Inferior parietal cortex (tissue), 1 donor: Measurements from ENCODE around the gene CCDC88B.
A peak's percentile ranks its signal among the peaks of the same experiment; 100 is the strongest.

ENCODE experiments used
- DNase-seq: peaks from one replicate; pipeline ENCODE4 v3.0.0-alpha.2; 2016; ENCODE audit errors: extremely low spot score

The CCDC88B gene

DNA sequence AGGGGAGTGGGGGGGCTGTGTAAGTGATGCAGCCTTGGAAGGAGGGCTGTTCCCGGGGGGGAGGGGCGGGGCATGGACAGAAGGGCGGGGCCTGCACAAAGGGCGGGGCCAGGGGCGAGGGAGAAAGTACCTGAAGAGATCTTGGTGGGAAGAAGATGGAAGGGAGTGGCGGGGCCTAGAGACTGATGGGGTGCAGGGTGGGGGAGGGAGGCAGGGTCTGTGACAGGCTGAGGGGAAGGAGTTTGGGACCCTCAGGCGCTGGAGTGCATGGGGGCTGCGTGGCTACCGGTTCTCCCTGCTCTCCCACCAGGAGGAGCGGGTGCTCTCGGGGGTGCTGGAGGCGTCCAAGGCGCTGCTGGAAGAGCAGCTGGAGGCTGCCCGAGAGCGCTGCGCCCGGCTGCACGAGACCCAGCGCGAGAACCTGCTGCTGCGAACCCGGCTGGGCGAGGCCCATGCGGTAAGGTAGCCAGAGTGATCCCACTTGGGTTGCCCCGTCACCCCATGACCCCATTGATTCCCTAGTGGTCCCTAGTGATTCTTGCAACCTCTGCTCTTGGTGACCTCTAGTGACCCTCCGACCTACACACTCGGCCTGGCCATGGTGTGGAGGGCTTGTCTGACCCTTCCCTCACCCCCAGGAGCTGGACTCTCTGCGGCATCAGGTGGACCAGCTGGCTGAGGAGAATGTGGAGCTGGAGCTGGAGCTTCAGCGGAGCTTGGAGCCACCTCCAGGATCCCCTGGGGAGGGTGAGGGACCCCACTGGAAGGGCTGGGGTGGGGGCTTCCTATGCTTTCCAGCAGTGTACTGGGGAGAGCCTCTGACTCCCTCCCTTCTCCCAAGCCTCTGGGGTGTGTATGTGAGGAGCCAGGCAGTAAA, 3.1 kb downstream of the CCDC88B start:
- no peak for DNase-seq

DNA sequence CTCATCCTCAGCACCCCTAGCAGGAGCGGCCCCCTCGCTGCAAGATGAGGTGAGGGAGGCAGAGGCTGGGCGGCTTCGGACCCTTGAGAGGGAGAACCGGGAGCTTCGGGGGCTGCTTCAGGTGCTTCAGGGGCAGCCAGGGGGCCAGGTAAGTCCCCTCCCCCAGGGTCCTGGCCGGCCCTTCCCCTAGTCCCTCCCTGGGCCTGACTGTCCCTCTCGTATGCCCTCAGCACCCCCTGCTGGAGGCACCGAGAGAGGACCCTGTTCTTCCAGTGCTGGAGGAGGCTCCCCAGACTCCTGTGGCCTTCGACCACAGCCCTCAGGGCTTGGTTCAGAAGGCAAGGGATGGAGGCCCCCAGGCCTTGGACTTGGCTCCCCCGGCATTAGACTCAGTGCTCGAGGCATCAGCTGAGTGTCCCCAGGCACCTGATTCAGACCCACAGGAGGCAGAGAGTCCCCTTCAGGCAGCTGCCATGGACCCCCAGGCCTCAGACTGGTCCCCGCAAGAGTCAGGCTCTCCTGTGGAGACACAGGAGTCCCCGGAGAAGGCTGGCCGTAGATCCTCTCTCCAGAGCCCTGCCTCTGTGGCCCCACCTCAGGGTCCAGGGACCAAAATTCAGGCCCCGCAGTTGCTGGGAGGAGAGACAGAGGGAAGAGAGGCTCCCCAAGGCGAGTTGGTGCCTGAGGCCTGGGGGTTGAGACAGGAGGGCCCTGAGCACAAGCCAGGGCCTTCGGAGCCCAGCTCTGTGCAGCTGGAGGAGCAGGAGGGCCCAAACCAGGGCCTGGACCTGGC, 4.0 kb downstream of the CCDC88B start:
- no peak for DNase-seq

DNA sequence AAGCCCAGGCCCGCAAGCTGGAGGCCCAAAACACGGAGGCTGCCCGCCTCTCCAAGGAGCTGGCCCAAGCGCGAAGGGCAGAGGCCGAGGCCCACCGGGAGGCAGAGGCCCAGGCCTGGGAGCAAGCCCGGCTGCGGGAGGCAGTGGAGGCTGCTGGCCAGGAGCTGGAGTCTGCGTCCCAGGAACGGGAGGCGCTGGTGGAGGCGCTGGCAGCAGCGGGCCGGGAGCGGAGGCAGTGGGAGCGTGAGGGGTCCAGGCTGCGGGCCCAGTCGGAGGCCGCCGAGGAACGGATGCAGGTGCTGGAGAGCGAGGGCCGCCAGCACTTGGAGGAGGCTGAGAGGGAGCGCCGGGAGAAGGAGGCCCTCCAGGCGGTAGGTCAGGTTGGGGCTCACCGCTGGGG, 4.8 kb downstream of the CCDC88B start:
- no peak for DNase-seq

DNA sequence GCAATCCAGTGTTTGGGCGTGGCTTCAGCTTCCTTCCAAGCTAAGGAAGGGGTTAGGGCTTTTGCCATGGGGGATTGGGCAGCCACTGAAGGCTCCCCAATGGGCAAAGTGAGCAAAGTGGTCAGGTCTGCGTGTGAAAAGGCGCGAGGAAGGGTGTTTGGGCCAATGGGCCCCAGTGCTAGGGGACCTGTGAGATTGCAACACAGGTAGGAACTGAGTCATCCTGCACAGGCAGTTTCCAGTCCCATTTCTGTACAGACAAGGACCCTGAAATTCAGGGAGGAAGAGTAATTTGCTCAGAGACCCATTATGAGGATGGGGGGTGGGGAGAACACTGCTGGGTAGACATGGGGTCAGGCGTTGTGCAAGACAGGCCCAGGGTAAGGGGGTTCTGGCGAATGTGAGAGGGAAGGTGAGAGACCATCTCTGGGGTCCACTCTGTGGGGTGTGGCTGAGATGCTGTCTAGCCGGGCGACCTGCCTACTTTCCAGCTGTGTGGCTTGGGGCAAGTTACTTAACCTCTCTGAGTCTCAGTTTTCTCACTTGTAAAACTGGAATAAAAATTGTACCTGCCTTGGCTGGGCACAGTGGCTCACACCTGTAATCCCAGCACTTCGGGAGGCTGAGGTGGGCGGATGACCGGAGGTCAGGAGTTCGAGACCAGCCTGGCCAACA, 7.3 kb downstream of the CCDC88B start:
- DNase-seq = no peak

DNA sequence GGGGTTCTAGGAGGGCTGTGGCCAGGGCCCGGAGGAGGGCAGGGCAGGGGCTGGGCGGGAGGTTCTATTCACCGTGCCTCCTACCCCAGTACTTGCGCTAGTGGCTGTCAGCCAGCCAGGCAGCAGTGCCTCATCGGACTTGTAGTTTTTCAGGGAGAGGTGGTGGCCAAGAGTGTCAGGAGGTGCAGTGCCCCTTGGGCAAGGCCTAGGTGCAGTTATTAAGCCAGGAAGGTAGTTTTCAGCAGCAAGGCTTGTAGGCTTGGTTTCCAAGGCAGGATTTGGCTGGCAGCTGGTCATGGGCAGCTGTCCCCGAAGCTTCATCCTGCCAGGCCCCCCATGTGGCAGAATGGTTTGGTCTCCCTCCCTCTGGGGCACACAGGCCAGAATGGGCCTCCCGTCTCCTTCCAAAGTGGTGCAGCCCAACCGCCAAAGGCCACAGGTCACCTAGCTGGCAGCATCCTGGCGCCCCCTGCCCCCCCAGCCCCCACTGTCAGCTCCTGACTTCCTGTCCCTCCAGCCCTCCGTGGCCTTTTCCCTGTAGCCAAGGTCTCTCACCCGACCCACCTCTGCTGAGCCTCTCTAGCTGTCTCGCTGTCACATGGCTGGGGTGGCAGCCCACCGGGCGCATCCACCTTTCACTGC, 8.5 kb downstream of the CCDC88B start:
- DNase-seq = no peak

DNA sequence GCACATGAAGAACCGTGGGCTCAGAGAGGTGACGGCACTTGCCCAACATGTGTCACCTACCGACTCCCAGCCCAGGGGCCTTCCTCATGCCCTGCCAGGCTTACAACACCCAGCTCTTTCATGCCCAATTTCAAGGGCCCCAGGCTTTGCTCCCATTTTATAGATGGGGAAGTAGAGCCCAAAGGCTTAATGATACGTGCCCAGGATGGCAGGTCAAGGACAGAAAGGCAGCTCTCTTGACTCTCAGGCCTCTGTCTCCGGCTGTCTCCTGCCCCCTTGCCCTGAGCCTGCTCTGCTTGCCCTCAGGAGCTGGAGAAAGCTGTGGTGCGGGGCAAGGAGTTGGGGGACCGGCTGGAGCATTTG, 9.0 kb downstream of the CCDC88B start:
- no peak for DNase-seq

DNA sequence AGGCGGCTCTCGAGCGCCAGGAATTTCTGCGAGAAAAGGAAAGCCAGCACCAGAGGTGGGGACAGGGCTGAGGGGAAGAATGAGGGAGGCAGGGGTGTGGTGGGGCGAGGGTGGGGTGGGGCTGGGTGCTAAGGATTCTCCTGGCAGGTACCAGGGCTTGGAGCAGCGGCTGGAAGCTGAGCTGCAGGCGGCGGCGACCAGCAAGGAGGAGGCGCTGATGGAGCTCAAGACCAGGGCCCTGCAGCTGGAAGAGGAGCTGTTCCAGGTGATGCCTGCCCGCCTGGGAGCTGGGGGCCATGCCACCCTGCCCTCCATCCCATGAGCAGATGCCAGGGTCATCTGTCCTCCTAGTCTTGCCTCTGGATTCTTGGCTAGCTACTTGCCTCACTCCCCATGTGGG, 9.4 kb downstream of the CCDC88B start:
- DNase-seq = no peak

DNA sequence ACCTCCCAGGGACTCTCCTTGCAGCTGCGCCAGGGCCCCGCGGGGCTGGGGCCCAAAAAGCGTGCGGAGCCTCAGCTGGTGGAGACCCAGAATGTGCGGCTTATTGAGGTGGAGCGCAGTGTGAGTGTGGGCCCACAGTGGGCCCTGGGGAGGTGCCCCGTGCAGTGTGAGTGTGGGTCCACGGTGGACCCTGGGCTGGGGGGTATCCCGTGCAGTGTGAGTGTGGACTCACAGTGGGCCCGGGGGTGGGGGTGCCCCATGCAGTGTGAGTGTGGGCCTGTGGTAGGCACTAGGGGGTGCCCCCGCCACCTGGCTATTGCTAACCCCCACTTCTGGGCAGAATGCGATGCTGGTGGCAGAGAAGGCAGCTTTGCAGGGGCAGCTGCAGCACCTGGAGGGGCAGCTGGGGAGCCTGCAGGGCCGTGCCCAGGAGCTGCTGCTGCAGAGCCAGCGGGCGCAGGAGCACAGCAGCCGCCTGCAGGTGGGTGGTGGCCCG, 11.2 kb downstream of the CCDC88B start:
- no peak for DNase-seq

DNA sequence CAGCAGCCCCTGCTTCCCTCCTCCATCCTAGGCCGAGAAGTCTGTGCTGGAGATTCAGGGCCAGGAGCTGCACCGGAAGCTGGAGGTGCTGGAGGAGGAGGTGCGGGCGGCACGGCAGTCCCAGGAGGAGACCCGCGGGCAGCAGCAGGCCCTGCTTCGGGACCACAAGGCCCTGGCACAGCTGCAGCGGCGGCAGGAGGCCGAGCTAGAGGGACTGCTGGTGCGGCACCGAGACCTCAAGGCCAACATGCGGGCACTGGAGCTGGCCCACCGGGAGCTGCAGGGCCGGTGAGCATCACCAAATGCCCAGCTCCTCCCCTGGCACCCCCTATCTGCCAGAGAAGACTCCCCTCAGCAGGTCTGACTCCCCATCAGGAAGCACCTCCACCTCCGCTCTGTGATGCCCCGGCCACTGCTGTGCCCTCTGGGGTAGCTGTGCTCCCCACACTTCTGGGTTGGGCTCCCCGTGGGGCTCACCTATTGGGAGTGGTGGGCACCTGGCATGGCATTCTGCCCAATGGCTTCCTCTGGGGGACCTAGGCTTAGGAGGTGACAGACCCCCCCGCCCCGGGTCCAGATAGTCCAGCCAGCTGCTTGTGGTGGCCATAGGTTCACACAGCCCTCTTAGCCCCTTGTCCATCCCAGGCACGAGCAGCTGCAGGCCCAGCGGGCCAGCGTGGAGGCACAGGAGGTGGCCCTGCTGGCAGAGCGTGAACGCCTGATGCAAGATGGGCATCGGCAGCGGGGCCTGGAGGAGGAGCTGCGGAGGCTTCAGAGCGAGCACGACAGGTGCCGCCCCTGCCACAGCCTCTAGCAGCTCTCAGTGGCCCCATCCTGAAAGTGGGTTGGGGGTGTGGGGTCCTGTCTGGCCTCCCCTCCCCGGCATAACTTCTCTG, 12.3 kb downstream of the CCDC88B start:
- DNase-seq = no peak

DNA sequence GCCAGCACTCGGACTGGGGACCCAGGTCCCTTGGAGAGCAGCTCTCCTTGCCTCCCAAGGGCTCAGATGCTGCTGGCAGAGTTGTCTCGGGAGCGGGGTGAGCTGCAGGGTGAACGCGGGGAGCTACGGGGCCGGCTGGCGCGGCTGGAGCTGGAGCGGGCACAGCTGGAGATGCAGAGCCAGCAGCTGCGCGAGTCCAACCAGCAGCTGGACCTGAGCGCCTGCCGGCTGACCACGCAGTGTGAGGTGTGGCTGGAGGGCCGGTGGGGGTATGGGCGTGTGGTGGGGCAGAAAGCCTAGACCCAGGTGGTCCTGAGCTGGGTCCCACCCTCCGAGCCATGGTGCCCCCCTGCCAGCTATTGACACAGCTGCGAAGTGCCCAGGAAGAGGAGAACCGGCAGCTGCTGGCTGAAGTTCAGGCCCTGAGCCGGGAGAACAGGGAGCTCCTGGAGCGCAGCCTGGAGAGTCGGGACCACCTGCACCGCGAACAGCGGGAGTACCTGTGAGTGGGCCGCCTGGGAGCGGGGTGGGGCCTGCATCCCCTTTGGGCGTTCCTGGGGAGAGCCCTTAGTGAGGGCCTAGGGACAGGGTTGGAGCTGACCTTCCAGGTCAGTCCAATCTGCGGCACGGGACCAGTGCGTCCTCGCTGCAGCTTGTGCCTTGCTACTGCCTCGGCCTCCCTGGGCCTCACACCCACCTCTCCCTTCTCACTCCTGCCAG, 13.2 kb downstream of the CCDC88B start:
- no peak for DNase-seq

DNA sequence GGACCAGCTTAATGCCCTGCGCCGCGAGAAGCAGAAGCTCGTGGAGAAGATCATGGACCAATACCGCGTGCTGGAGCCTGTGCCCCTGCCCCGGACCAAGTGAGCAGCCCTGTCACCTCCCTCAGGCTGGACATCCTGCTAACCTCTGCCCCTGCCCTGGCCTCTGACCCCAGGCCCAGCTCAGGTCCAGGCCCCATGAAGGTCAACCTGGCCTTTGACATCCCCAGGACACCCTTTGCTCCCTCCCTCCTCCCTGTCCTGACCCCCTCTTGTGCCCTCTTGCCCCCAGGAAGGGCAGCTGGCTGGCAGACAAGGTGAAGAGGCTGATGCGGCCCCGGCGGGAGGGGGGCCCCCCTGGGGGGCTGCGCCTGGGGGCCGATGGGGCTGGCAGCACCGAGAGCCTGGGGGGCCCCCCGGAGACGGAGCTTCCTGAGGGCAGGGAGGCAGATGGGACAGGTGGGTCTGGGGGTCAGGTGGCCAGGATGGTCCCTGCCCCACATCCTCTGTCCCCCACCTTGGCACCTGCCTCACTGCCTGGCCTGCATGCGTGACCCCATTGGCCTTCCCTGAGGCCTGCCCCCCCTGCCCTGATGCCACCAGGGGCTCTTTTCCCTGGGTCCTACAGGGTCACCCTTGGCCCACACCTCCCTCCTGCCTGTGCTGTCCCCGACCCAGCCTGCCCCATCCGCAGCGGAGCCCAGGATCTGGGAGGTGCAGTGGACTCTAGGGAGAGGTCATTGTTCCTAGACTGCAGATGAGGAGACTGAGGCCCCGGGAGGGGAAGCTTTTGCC, 13.9 kb downstream of the CCDC88B start:
- no peak for DNase-seq

DNA sequence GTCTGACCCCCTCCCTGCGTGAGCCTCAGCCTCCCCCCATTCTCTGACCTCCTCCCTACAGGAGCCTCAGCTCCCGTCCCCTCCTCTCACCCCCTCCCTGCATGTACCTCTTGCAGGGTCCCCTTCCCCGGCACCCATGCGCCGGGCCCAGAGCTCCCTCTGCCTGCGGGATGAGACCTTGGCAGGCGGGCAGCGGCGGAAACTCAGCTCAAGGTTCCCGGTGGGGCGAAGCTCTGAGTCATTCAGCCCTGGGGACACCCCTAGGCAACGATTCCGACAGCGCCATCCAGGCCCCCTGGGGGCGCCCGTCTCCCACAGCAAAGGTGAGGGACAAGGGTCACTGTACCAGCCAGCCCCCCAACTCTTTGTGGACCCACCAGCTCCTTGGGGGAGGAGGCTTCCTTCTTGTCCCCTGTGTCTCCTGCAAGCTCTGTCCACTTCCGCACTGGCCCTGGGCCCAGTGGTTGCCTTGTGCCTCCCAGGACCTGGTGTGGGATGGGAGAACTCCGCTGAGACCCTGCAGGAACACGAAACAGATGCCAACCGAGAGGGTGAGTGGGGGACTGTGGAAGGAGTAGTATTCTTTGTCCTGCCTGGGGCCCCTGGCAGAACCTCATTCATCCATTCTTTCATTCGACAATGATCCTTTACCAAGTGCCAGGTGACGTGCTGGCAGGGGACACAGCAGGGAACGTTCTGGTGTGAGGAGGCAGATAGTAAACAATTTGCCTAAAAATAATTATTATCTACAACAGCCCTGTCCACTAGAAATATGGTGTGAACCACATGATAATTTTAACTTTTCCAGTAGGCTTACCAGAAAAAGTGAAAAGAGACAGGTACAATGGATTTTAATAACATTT, 15.3 kb downstream of the CCDC88B start:
- peak; percentile 61 for DNase-seq

DNA sequence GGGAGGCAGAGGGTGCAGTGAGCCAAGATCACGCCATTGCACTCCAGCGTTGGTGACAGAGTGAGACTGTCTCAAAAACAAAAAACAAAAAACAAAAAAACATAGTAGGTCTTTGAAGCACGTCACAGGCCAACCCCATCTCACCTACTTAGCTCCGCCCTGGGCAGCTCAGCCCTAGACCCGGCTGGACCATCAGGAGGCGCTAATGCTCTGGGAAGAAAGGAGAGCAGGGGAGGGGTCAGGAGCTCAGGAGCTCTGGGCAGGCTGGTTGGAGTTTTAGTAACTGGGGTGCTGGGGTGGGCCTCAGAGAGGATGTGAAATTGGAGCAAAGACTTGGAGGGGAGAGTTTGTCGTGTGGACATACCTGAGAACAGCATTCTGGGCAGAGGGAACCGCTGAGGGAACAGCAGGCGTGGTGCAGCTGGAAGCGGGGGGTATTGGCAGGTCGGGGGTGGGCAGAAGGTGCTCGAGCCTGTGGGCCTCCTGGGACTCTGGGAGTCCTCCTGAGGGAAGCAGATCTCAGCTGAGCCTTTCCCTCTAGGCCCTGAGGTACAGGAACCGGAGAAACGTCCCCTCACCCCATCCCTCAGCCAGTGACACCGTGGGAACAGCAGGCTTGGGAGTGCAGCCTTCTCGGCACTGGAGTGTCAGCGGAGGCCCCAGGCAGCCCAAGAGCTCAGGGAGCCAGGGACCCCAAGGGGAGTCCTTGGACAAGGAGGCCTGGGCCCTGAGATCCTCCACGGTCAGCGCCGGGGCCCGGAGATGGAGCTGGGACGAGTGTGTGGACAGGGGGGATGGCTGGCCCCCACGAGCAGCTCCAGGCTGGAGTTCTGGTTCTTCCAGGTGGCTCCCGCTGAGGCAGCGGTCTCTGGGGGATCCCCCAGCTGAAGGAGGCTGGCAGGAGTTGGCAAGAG, 16.8 kb downstream of the CCDC88B start:
- no peak for DNase-seq

DNA sequence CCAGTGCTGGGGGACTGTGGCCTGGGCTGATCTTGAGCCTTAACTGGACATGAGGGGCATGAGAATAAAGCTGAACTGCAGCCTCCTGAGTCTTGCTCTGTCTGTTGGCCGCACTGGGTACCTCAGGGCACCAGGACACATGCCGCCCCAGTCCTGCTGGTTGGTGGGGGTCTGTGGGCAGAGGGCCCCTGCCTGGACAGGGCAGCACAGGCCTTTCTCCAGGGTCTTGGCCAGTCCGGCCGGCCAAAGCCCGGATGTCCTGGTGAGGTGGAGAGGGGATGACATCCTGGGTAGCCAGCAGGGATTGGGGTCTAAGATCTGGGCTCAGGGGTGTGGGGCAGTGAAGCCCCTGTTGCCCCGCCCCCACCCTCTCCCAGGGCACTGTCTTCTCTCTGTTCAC, 17.4 kb downstream of the CCDC88B start:
- DNase-seq = no peak

DNA sequence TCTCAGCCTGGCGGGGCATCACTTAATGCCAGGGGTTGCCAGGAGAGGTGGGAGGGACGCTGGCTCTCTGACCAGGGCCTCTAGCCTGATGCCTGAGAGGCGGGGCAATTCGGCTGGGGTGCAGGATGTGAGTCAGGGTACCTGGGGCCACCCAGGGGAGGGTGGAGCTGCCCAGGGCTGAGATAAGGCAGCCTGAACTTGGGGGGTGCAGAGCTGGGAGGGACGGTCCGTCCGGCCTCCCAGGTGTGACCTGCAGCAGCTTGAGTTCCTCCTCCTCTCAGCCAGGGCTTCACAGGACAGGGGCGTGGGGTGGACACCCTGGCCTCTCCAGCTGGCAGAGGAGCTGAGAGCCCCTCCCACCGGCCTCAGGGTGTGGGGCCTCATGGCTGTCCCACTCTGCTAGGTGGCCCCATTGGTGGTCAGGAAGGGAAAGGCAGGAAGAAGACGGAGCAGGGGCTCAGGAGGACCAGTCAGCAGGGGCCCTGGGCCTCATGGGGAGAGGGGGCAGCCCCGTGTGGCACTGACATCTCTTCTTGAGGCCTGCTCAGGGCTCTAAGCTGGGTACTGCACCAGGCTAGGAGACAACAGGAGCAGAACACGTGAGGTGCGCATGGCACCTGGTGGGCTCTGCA, 18.0 kb downstream of the CCDC88B start:
- no peak for DNase-seq

DNA sequence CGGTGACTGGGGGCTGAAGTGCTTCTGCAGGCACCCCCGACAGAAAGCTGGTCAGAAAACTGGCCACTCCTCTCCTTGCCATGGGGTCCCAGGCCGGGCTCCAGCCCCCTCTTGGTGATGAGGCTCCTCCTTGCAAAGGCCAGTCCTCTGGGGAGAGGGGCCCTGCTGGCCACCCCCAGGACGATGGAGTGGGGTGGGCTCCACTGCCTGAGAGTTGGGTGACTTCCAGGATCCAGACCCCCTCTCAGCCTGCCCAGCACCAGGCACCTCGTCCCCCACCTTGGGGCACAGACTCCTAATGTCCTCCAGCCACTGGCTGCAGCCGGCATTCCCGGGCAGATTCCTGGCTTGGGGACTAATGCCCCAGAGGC, 18.5 kb downstream of the CCDC88B start:
- no peak for DNase-seq
